H9 (cell line): ENCODE measurements around the gene ANKS1B. TPM values are rescaled to one million over a fixed set of nuclear protein-coding genes. Genes with fewer than 3 reads are reported as not detected.

ENCODE experiments used
- DNase-seq: peaks from one replicate; pipeline ENCODE4 v3.0.0-alpha.2; 2017
- H2AFZ ChIP-seq: one replicate; pipeline ENCODE4 v1.6.1; 2013; ENCODE audit warnings: mild to moderate bottlenecking, low read length, control low read depth, moderate library complexity
- H2AK5ac ChIP-seq: 2 replicates; pipeline ENCODE4 v1.6.1; 2013; ENCODE audit warnings: low read length, control low read depth, mixed read lengths; ENCODE audit not compliant: insufficient read length
- H2BK120ac ChIP-seq: one replicate; pipeline ENCODE4 v1.6.1; 2013; ENCODE audit warnings: low read depth, mild to moderate bottlenecking, low read length, control low read depth, inconsistent platforms; ENCODE audit not compliant: poor library complexity, severe bottlenecking
- H2BK12ac ChIP-seq: 2 replicates; pipeline ENCODE4 v1.6.1; 2013; ENCODE audit warnings: low read length, control low read depth, mixed read lengths, low read depth; ENCODE audit not compliant: insufficient read length
- H2BK15ac ChIP-seq: 2 replicates; pipeline ENCODE4 v1.6.1; 2013; ENCODE audit warnings: low read depth, low read length, control low read depth
- H2BK20ac ChIP-seq: one replicate; pipeline ENCODE4 v1.6.1; 2013; ENCODE audit warnings: low read depth, mild to moderate bottlenecking, low read length, control low read depth, inconsistent platforms; ENCODE audit not compliant: poor library complexity, severe bottlenecking
- H2BK5ac ChIP-seq: 2 replicates; pipeline ENCODE4 v1.6.1; 2013; ENCODE audit warnings: low read length, control low read depth, mixed read lengths; ENCODE audit not compliant: insufficient read length
- H3K14ac ChIP-seq: 2 replicates; pipeline ENCODE4 v1.6.1; 2013; ENCODE audit warnings: low read length, control low read depth; ENCODE audit not compliant: insufficient read depth
- H3K18ac ChIP-seq: 2 replicates; pipeline ENCODE4 v1.6.1; 2013; ENCODE audit warnings: low read depth, mild to moderate bottlenecking, mixed read lengths, low read length, control low read depth; ENCODE audit not compliant: insufficient read length
- H3K23ac ChIP-seq: 2 replicates; pipeline ENCODE4 v1.6.1; 2013; ENCODE audit warnings: low read length, control low read depth, mixed read lengths, low read depth; ENCODE audit not compliant: insufficient read length
- H3K23me2 ChIP-seq: 2 replicates; pipeline ENCODE4 v1.6.1; 2013; ENCODE audit warnings: low read depth, mild to moderate bottlenecking, mixed read lengths, low read length, control low read depth; ENCODE audit not compliant: insufficient read length, poor library complexity, severe bottlenecking
- H3K27ac ChIP-seq: 2 replicates; pipeline ENCODE4 v1.5.1; 2013; ENCODE audit warnings: low read length, control low read depth, mixed read lengths, low read depth; ENCODE audit not compliant: insufficient read length
- H3K27me3 ChIP-seq: 2 replicates; pipeline ENCODE4 v1.6.1; 2013; ENCODE audit warnings: low read length, control low read depth, inconsistent platforms; ENCODE audit not compliant: insufficient read depth
- H3K4ac ChIP-seq: 2 replicates; pipeline ENCODE4 v1.6.1; 2013; ENCODE audit warnings: low read depth, mild to moderate bottlenecking, control low read depth, inconsistent platforms, low read length, moderate library complexity
- H3K4me1 ChIP-seq: 2 replicates; pipeline ENCODE4 v1.6.1; 2013; ENCODE audit warnings: low read length, control low read depth, inconsistent platforms; ENCODE audit not compliant: insufficient read depth
- H3K4me2 ChIP-seq: 2 replicates; pipeline ENCODE4 v1.6.1; 2013; ENCODE audit warnings: low read length, control low read depth, mixed read lengths; ENCODE audit not compliant: insufficient read length, insufficient read depth
- H3K56ac ChIP-seq: 2 replicates; pipeline ENCODE4 v1.6.1; 2013; ENCODE audit warnings: low read depth, mild to moderate bottlenecking, mixed read lengths, low read length, control low read depth; ENCODE audit not compliant: insufficient read length
- H3K79me1 ChIP-seq: 2 replicates; pipeline ENCODE4 v1.6.1; 2013; ENCODE audit warnings: low read depth, mild to moderate bottlenecking, moderate library complexity, low read length, control low read depth, inconsistent platforms; ENCODE audit not compliant: insufficient read depth, poor library complexity, severe bottlenecking
- H3K79me2 ChIP-seq: 2 replicates; pipeline ENCODE4 v1.6.1; 2013; ENCODE audit warnings: low read length, control low read depth, inconsistent platforms; ENCODE audit not compliant: insufficient read depth
- H3K9ac ChIP-seq: 2 replicates; pipeline ENCODE4 v1.6.1; 2013; ENCODE audit warnings: low read length, control low read depth, mixed read lengths; ENCODE audit not compliant: insufficient read length; ENCODE audit errors: extremely low read depth
- H3K9me3 ChIP-seq: one replicate; pipeline ENCODE4 v1.6.1; 2013; ENCODE audit warnings: low read depth, low read length, inconsistent platforms; ENCODE audit not compliant: control insufficient read depth
- H3T11ph ChIP-seq: one replicate; pipeline ENCODE4 v1.6.1; 2013; ENCODE audit warnings: mild to moderate bottlenecking, low read length, control low read depth, inconsistent platforms
- H4K20me1 ChIP-seq: one replicate; pipeline ENCODE4 v1.6.1; 2013; ENCODE audit not compliant: control insufficient read depth, insufficient read length, insufficient read depth
- H4K5ac ChIP-seq: 2 replicates; pipeline ENCODE4 v1.6.1; 2013; ENCODE audit warnings: low read depth, mild to moderate bottlenecking, mixed read lengths, low read length, control low read depth; ENCODE audit not compliant: insufficient read length
- H4K8ac ChIP-seq: replicated peaks from 2 replicates; pipeline ENCODE4 v1.6.1; 2013; ENCODE audit warnings: low read length, control low read depth, mixed read lengths, low read depth; ENCODE audit not compliant: insufficient read length
- H4K91ac ChIP-seq: 2 replicates; pipeline ENCODE4 v1.6.1; 2013; ENCODE audit warnings: low read depth, mild to moderate bottlenecking, moderate library complexity, mixed read lengths, low read length, control low read depth; ENCODE audit not compliant: insufficient read length
- H3K27ac Mint-ChIP-seq, 3 experiments: 2 replicates in 2 of 3; 3 replicates in 1 of 3; pipeline ENCODE4 v1.8.0; 2020 to 2021; ENCODE audit warnings: mixed read lengths in 3 of 3, mild to moderate bottlenecking in 1 of 3, moderate library complexity in 1 of 3
- H3K27me3 Mint-ChIP-seq: 2 replicates; pipeline ENCODE4 v1.8.0; 2021; ENCODE audit warnings: low read depth, mild to moderate bottlenecking, moderate library complexity, mixed read lengths
- H3K36me3 Mint-ChIP-seq, 3 experiments: 2 replicates in 2 of 3; 3 replicates in 1 of 3; pipeline ENCODE4 v1.8.0; 2020 to 2021; ENCODE audit warnings: low read depth in 3 of 3, mixed read lengths in 3 of 3; ENCODE audit not compliant: insufficient read depth in 1 of 3
- H3K4me1 Mint-ChIP-seq, 2 experiments: 2 replicates each; pipeline ENCODE4 v1.8.0; 2020; ENCODE audit warnings: mixed read lengths in 2 of 2
- H3K4me3 Mint-ChIP-seq, 2 experiments: 2 replicates in 1 of 2; 3 replicates in 1 of 2; pipeline ENCODE4 v1.8.0; 2020 to 2021; ENCODE audit warnings: mild to moderate bottlenecking in 2 of 2, mixed read lengths in 2 of 2, moderate library complexity in 1 of 2
- H3K9me3 Mint-ChIP-seq, 2 experiments: 2 replicates in 1 of 2; 3 replicates in 1 of 2; pipeline ENCODE4 v1.8.0; 2020; ENCODE audit warnings: mild to moderate bottlenecking in 2 of 2, mixed read lengths in 2 of 2, moderate library complexity in 1 of 2
- total RNA-seq: library from RNA; stranded (reverse); gene quantifications from 2 replicates; pipeline ENCODE4 v1.2.1, GENCODE V29; 2021
- TF ChIP-seq, protein P1 (sequence below): fragments of 200-600 bp; sonication (generic); conservative IDR thresholded peaks from 3 replicates; pipeline ENCODE4 v1.8.0; 2021; ENCODE audit warnings: antibody characterized with exemption, mild to moderate bottlenecking

Gene ANKS1B
- total RNA-seq, 1 experiment from 2014 or later: 4.1 TPM

DNA sequence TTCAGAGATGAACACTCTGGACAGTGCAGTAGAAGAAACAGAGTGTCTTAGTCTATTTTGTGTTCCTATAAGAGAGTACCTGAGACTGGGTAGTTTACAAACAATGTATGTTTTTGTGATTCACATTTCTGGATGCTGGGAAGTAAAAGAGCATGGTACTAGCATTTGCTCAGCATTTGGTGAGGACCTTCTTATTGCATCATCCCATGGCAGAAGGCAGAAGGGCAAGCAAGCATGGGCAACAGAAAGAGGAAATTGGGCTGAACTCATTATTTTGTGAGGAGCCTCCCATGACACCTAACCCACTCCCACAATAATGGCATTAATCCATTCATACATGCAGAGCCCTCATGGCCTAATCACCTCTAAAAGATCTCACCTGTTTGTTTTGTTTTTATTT is 8.0 kb downstream of the ANKS1B start:
- no peak overlapping the region for H2AFZ ChIP-seq
- no peaks in the 10 kb centered on the region for H3K9me3 ChIP-seq
- no peaks in the 10 kb centered on the region for H3K79me1 ChIP-seq
- H2BK12ac ChIP-seq: no peak overlapping the region
- H4K5ac ChIP-seq: no peak overlapping the region
- H3K27me3 ChIP-seq: no peaks in the 10 kb centered on the region
- H3K23ac ChIP-seq: no peak overlapping the region
- no peak overlapping the region for H3T11ph ChIP-seq
- H3K23me2 ChIP-seq: no peaks in the 10 kb centered on the region
- no peaks in the 10 kb centered on the region; the same call in 1 of the 2 replicates for H3K4me1 ChIP-seq
- no peak overlapping the region for H3K18ac ChIP-seq
- no peak overlapping the region for H3K56ac ChIP-seq
- H2BK20ac ChIP-seq: no peak overlapping the region
- peaks cover 7 to 8% of the 10 kb centered on the region in 2 experiments; a peak in 2 of 4 replicates for H3K4me1 Mint-ChIP-seq
- no peaks in the 10 kb centered on the region for H3K79me2 ChIP-seq
- H3K27ac Mint-ChIP-seq: no peak overlapping the region
- H4K91ac ChIP-seq: no peak overlapping the region
- no peak overlapping the region for H3K9ac ChIP-seq
- H3K27me3 Mint-ChIP-seq: peaks cover under 1% of the 10 kb centered on the region; the same call in 1 of the 2 replicates
- no peaks in the 10 kb centered on the region for H3K9me3 Mint-ChIP-seq
- H3K36me3 Mint-ChIP-seq: no peaks in the 10 kb centered on the region; a peak in 1 of 7 replicates
- no peak overlapping the region for H3K4ac ChIP-seq
- DNase-seq: no peak
- H3K4me3 Mint-ChIP-seq: no peak overlapping the region
- no peaks in the 10 kb centered on the region for H4K20me1 ChIP-seq
- no peak overlapping the region for H3K14ac ChIP-seq
- no peak overlapping the region for H3K4me2 ChIP-seq
- TF ChIP-seq, protein P1, sequence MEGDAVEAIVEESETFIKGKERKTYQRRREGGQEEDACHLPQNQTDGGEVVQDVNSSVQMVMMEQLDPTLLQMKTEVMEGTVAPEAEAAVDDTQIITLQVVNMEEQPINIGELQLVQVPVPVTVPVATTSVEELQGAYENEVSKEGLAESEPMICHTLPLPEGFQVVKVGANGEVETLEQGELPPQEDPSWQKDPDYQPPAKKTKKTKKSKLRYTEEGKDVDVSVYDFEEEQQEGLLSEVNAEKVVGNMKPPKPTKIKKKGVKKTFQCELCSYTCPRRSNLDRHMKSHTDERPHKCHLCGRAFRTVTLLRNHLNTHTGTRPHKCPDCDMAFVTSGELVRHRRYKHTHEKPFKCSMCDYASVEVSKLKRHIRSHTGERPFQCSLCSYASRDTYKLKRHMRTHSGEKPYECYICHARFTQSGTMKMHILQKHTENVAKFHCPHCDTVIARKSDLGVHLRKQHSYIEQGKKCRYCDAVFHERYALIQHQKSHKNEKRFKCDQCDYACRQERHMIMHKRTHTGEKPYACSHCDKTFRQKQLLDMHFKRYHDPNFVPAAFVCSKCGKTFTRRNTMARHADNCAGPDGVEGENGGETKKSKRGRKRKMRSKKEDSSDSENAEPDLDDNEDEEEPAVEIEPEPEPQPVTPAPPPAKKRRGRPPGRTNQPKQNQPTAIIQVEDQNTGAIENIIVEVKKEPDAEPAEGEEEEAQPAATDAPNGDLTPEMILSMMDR: no peak
- H2BK120ac ChIP-seq: no peak overlapping the region
- H3K27ac ChIP-seq: no peak overlapping the region
- no peak overlapping the region for H2BK5ac ChIP-seq
- no peak overlapping the region for H2AK5ac ChIP-seq
- H2BK15ac ChIP-seq: no peak overlapping the region
- no peak overlapping the region for H4K8ac ChIP-seq
